Measurements from ENCODE around the gene AHNAK.

DNA sequence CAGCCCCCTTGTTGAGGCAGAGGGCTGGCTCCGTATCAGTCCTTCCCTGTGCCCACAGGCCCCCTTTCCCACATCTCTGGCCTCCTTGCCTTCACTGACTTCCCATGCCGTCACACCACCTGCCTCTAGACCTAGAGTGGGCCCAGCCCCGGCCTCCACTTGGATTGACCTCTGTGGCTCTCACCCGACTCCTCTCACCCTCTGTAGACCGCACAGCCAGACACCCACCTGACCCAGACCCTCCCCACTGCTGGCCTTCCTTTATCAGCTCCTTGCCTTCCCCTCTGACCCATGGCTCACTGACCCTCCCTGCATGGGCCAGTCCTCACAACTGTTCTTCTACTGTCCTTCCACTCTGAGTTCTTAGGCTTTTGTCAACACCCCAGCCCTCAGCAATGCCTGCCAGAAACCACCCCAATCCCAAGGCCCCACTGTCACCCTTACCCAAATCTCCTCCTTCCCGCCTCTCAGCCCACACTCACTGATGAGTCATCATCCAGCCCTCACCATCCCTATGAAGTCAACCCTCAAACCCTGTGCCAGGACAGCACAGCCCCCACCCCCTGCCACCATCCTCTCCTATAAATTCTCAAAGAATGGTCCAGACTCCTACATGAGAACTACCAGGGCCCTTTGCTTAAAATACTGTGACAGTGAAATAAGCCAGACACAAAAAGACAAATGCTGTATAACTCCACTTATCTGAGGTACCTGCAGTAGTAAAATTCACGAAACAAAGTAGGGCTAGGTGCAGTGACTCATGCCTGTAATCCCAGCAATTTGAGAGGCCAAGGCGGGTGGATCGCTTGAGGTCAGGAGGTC lies 74.3 kb downstream of the AHNAK start:
- TF ChIP-seq, protein P1, sequence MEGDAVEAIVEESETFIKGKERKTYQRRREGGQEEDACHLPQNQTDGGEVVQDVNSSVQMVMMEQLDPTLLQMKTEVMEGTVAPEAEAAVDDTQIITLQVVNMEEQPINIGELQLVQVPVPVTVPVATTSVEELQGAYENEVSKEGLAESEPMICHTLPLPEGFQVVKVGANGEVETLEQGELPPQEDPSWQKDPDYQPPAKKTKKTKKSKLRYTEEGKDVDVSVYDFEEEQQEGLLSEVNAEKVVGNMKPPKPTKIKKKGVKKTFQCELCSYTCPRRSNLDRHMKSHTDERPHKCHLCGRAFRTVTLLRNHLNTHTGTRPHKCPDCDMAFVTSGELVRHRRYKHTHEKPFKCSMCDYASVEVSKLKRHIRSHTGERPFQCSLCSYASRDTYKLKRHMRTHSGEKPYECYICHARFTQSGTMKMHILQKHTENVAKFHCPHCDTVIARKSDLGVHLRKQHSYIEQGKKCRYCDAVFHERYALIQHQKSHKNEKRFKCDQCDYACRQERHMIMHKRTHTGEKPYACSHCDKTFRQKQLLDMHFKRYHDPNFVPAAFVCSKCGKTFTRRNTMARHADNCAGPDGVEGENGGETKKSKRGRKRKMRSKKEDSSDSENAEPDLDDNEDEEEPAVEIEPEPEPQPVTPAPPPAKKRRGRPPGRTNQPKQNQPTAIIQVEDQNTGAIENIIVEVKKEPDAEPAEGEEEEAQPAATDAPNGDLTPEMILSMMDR (IDR thresholded peaks at IDR 0.05), result no peak
- TF ChIP-seq POLR2A (IDR thresholded peaks at IDR 0.05), result no peak
